ENCODE results near the gene IL32. TPM values are rescaled to one million over a fixed set of nuclear protein-coding genes. Genes with fewer than 3 reads are reported as not detected.

IL32 gene
- total RNA-seq, 1 donor from 2014 or later, result 621 TPM

- H3K27me3 ChIP-seq (ENCODE audit: control insufficient read depth, insufficient read depth, low read length), result peaks cover 26% of the 10 kb centered on the region
- H3K36me3 ChIP-seq (ENCODE audit: control insufficient read depth, insufficient read depth, low read length), result no peaks in the 10 kb centered on the region
- DNase-seq (ENCODE audit: low read depth), result no peak
- TF ChIP-seq CTCF (IDR thresholded peaks at IDR 0.05; ENCODE audit: insufficient read depth, low read length, poor library complexity, severe bottlenecking), result peak; percentile 51
- no peak overlapping the region for H3K4me3 ChIP-seq (ENCODE audit: low read depth, low read length)
These were observed 29.0 kb downstream of the IL32 start for GRCh38 chr16:3094289-3095027.

- TF ChIP-seq CTCF (IDR thresholded peaks at IDR 0.05; ENCODE audit: insufficient read depth, low read length, poor library complexity, severe bottlenecking), result peak; percentile 15
- H3K27me3 ChIP-seq (ENCODE audit: control insufficient read depth, insufficient read depth, low read length), result peaks cover 29% of the 10 kb centered on the region
- H3K4me3 ChIP-seq (ENCODE audit: low read depth, low read length), result no peak overlapping the region
- no peaks in the 10 kb centered on the region for H3K36me3 ChIP-seq (ENCODE audit: control insufficient read depth, insufficient read depth, low read length)
- DNase-seq (ENCODE audit: low read depth), result no peak
These were observed 30.4 kb downstream of the IL32 start for GRCh38 chr16:3095869-3096268.

DNA sequence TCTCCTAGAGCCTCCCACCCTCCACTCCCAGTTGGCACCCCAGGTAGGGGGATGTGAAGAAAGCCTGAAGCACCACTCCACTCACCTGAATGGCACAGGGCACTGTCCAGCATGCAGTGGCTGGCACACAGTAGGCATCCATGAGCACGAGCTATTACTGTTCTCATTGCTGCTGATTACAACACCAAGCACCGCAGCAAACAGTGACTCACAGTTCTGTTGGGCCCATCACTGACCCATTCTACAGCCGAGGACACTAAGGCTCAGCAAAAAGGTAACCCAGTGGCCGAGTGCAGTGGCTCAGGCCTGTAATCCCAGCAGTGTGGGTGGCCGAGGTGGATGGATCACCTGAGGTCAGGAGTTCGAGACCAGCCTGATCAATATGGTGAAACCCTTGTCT lies 30.9 kb downstream of the IL32 start:
- Histone ChIP-seq H3K27me3 (ENCODE audit: control insufficient read depth, insufficient read depth, low read length) (peaks cover 29% of the 10 kb centered on the region), H3K4me3 (ENCODE audit: low read depth, low read length) (no peak overlapping the region), H3K36me3 (ENCODE audit: control insufficient read depth, insufficient read depth, low read length) (no peaks in the 10 kb centered on the region)
- no peak for DNase-seq (ENCODE audit: low read depth)
- no peak for TF ChIP-seq CTCF (IDR thresholded peaks at IDR 0.05; ENCODE audit: insufficient read depth, low read length, poor library complexity, severe bottlenecking)

DNA sequence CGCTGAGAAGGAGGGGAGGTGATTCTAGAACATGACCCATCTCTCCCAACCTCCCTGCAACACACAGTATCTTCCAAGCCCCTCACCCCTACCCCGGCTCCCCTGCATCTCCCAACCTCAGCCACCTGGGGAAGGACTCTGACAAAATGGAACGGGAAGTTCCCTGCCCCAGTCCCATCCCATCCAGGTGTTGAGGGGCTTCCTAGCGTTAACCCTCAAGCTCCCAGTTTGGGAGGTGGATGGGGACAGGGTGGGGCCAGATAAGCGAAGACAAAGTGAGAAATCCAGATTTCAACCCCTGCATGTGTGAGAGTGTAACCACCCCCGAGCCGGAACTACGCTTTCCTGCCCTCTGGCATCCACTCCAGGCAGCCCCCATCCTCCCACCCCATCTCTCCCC lies 31.8 kb downstream of the IL32 start:
- TF ChIP-seq CTCF (IDR thresholded peaks at IDR 0.05; ENCODE audit: insufficient read depth, low read length, poor library complexity, severe bottlenecking), result no peak
- no peak for DNase-seq (ENCODE audit: low read depth)
- no peaks in the 10 kb centered on the region for H3K36me3 ChIP-seq (ENCODE audit: control insufficient read depth, insufficient read depth, low read length)
- H3K27me3 ChIP-seq (ENCODE audit: control insufficient read depth, insufficient read depth, low read length), result peaks cover 22% of the 10 kb centered on the region
- no peak overlapping the region for H3K4me3 ChIP-seq (ENCODE audit: low read depth, low read length)

- peaks cover 12% of the 10 kb centered on the region for H3K27me3 ChIP-seq (ENCODE audit: control insufficient read depth, insufficient read depth, low read length)
- TF ChIP-seq CTCF (IDR thresholded peaks at IDR 0.05; ENCODE audit: insufficient read depth, low read length, poor library complexity, severe bottlenecking), result no peak
- no peak for DNase-seq (ENCODE audit: low read depth)
- no peaks in the 10 kb centered on the region for H3K36me3 ChIP-seq (ENCODE audit: control insufficient read depth, insufficient read depth, low read length)
- H3K4me3 ChIP-seq (ENCODE audit: low read depth, low read length), result no peak within 1 kb of the TSS
These were observed 33.3 kb downstream of the IL32 start, which contains the start of gene ZSCAN10 for GRCh38 chr16:3098459-3099394. ZSCAN10 (minus strand) TSS chr16:3099294; CDS start chr16:3092937, 6,357 bp downstream.

Data from kidney epithelial cell (primary cell).